ENCODE results near the gene ABCA4.
A peak's percentile ranks its signal among the peaks of the same experiment; 100 is the strongest.

ABCA4 gene

GRCh38 chr1:94084547-94084946 lies 36.4 kb downstream of the ABCA4 start:
- FAIRE-seq = no peak

GRCh38 chr1:94084085-94084484 lies 36.9 kb downstream of the ABCA4 start:
- FAIRE-seq (no peak), DNase-seq (ENCODE audit: low spot score) (no peak)

More at GRCh38 chr1:94084547-94084946, 36.4 kb downstream of the ABCA4 start:
- no peak for DNase-seq (ENCODE audit: low spot score)

- FAIRE-seq = no peak
Observed at GRCh38 chr1:94083681-94084080, 37.3 kb downstream of the ABCA4 start.

GRCh38 chr1:94081566-94082344 lies 39.2 kb downstream of the ABCA4 start:
- FAIRE-seq (peak; percentile 81), DNase-seq (ENCODE audit: low spot score) (peak; percentile 39)

More at GRCh38 chr1:94083681-94084080, 37.3 kb downstream of the ABCA4 start:
- DNase-seq (ENCODE audit: low spot score) = no peak

GRCh38 chr1:94079989-94080388 lies 41.0 kb downstream of the ABCA4 start:
- FAIRE-seq = no peak
- DNase-seq (ENCODE audit: low spot score) = no peak

- peak; percentile 83 for DNase-seq (ENCODE audit: low spot score)
Observed at GRCh38 chr1:94079080-94079940, 41.6 kb downstream of the ABCA4 start.

GRCh38 chr1:94072840-94073522 lies 48.0 kb downstream of the ABCA4 start:
- FAIRE-seq = no peak
- no peak for DNase-seq (ENCODE audit: low spot score)

More at GRCh38 chr1:94079080-94079940, 41.6 kb downstream of the ABCA4 start:
- peak; percentile 85 for FAIRE-seq

- DNase-seq (ENCODE audit: low spot score) (no peak), FAIRE-seq (no peak)
Observed at GRCh38 chr1:94071976-94072375, 49.0 kb downstream of the ABCA4 start.

- FAIRE-seq (no peak), DNase-seq (ENCODE audit: low spot score) (no peak)
Observed at GRCh38 chr1:94071391-94071790, 49.6 kb downstream of the ABCA4 start.

GRCh38 chr1:94070865-94071264 lies 50.1 kb downstream of the ABCA4 start:
- FAIRE-seq = no peak
- DNase-seq (ENCODE audit: low spot score) = no peak

- no peak for DNase-seq (ENCODE audit: low spot score)
Observed at GRCh38 chr1:94069919-94070285, 51.0 kb downstream of the ABCA4 start.

GRCh38 chr1:94068999-94069918 lies 51.7 kb downstream of the ABCA4 start:
- FAIRE-seq = no peak
- peak; percentile 16 for DNase-seq (ENCODE audit: low spot score)

More at GRCh38 chr1:94069919-94070285, 51.0 kb downstream of the ABCA4 start:
- no peak for FAIRE-seq

GRCh38 chr1:94068096-94068998 lies 52.6 kb downstream of the ABCA4 start:
- peak; percentile 90 for DNase-seq (ENCODE audit: low spot score)
- FAIRE-seq = peak; percentile 76

- FAIRE-seq (no peak), DNase-seq (ENCODE audit: low spot score) (no peak)
Observed at GRCh38 chr1:94067196-94067595, 53.8 kb downstream of the ABCA4 start.

- DNase-seq (ENCODE audit: low spot score) (no peak), FAIRE-seq (no peak)
Observed at GRCh38 chr1:94063379-94063778, 57.6 kb downstream of the ABCA4 start.

GRCh38 chr1:94061513-94062443 lies 59.2 kb downstream of the ABCA4 start:
- no peak for FAIRE-seq
- DNase-seq (ENCODE audit: low spot score) = peak; percentile 66

- FAIRE-seq = no peak
Observed at GRCh38 chr1:94060720-94061119, 60.2 kb downstream of the ABCA4 start.

GRCh38 chr1:94058766-94059165 lies 62.2 kb downstream of the ABCA4 start:
- DNase-seq (ENCODE audit: low spot score) (no peak), FAIRE-seq (no peak)

More at GRCh38 chr1:94060720-94061119, 60.2 kb downstream of the ABCA4 start:
- DNase-seq (ENCODE audit: low spot score) = no peak

Data from RCC 7860 (cell line).